ENCODE results near the gene TNFRSF4.
"Not testable (repeated sequence)": the region's sequence is repeated elsewhere in the genome, so short reads cannot be mapped to it uniquely, and the experiment has no call there.

The TNFRSF4 gene

GRCh38 chr1:1199961-1200875, 13.7 kb downstream of the TNFRSF4 start:
- DNase-seq, result no peak

- no peak for DNase-seq
Measured at GRCh38 chr1:1199141-1199960, 14.6 kb downstream of the TNFRSF4 start.

- DNase-seq, result no peak
Measured at GRCh38 chr1:1198423-1199140, 15.4 kb downstream of the TNFRSF4 start.

GRCh38 chr1:1197551-1198422, 16.2 kb downstream of the TNFRSF4 start:
- no peak for DNase-seq

GRCh38 chr1:1197188-1197500, 16.8 kb downstream of the TNFRSF4 start:
- DNase-seq, result no peak

GRCh38 chr1:1196431-1197187, 17.3 kb downstream of the TNFRSF4 start:
- no peak for DNase-seq

- not testable (repeated sequence) for DNase-seq
Measured at GRCh38 chr1:1195726-1196125, 18.2 kb downstream of the TNFRSF4 start.

- DNase-seq, result no peak
Measured at GRCh38 chr1:1194723-1195122, 19.2 kb downstream of the TNFRSF4 start.

- DNase-seq, result no peak
Measured at GRCh38 chr1:1191734-1192133, 22.2 kb downstream of the TNFRSF4 start.

GRCh38 chr1:1189111-1189510, 24.8 kb downstream of the TNFRSF4 start:
- no peak for DNase-seq

- no peak for DNase-seq
Measured at GRCh38 chr1:1187938-1188337, 26.0 kb downstream of the TNFRSF4 start.

GRCh38 chr1:1185101-1185765, 28.7 kb downstream of the TNFRSF4 start:
- DNase-seq, result no peak

- no peak for DNase-seq
Measured at GRCh38 chr1:1183833-1184775, 29.8 kb downstream of the TNFRSF4 start.

GRCh38 chr1:1183221-1183747, 30.7 kb downstream of the TNFRSF4 start:
- DNase-seq, result no peak

GRCh38 chr1:1182491-1183220, 31.3 kb downstream of the TNFRSF4 start:
- no peak for DNase-seq

GRCh38 chr1:1181938-1182410, 32.0 kb downstream of the TNFRSF4 start:
- DNase-seq, result no peak

GRCh38 chr1:1181129-1181937, 32.6 kb downstream of the TNFRSF4 start:
- DNase-seq, result no peak
